Neural cell (in vitro differentiated cells): Measurements from ENCODE around the gene TBATA.

Experiments
- CTCF ChIP-seq: fragments of 450-650 bp; IDR thresholded peaks from 2 replicates; pipeline ENCODE4 v1.5.1; 2014; ENCODE audit warnings: antibody characterized with exemption, mild to moderate bottlenecking, moderate library complexity; ENCODE audit not compliant: poor library complexity, severe bottlenecking
- EP300 ChIP-seq: fragments of 450-650 bp; conservative IDR thresholded peaks from 2 replicates; pipeline ENCODE4 v1.6.1; 2014; ENCODE audit warnings: antibody characterized with exemption, mild to moderate bottlenecking, moderate library complexity; ENCODE audit not compliant: poor library complexity, severe bottlenecking
- EZH2 ChIP-seq: fragments of 200-600, 300-800 bp; shearing (Covaris generic), sonication (generic); IDR thresholded peaks from 2 replicates; pipeline ENCODE4 v1.6.1; 2014; ENCODE audit warnings: antibody characterized with exemption, low read length, borderline replicate concordance, mild to moderate bottlenecking; ENCODE audit not compliant: insufficient read depth, poor library complexity, severe bottlenecking
- POLR2AphosphoS5 ChIP-seq: IDR thresholded peaks from 2 replicates; pipeline ENCODE4 v1.6.1; 2012
- REST ChIP-seq: IDR thresholded peaks from 2 replicates; pipeline ENCODE4 v1.6.1; 2012; ENCODE audit warnings: borderline replicate concordance
- SMC3 ChIP-seq: fragments of 450-650 bp; conservative IDR thresholded peaks from 2 replicates; pipeline ENCODE4 v1.6.1; 2014; ENCODE audit warnings: antibody characterized with exemption, mild to moderate bottlenecking, moderate library complexity; ENCODE audit not compliant: poor library complexity
- TAF1 ChIP-seq: IDR thresholded peaks from 2 replicates; pipeline ENCODE4 v1.6.1; 2012; ENCODE audit warnings: low read depth

- TF ChIP-seq CTCF (no peak), EZH2 (no peak), EP300 (no peak), POLR2AphosphoS5 (no peak), SMC3 (no peak), REST (no peak), TAF1 (no peak)
These were observed 1.2 kb downstream of the TBATA start for GRCh38 chr10:70784016-70784415.
